Mammary epithelial cell (primary cell): Measurements from ENCODE around the gene TFDP2.
"Not testable (repeated sequence)": the region's sequence is repeated elsewhere in the genome, so short reads cannot be mapped to it uniquely, and the experiment has no call there.

Source experiments
- CTCF ChIP-seq, 2 donors: IDR thresholded peaks in 1 of 2; conservative IDR thresholded peaks in 1 of 2; 2 replicates each; pipeline ENCODE4 v1.5.1; 2011 to 2012; ENCODE audit warnings: inconsistent platforms in 2 of 2, low read length in 2 of 2, mild to moderate bottlenecking in 2 of 2, control low read depth in 1 of 2, low read depth in 1 of 2; ENCODE audit not compliant: insufficient read depth in 1 of 2; ENCODE audit errors: extremely low read depth in 1 of 2
- EZH2 ChIP-seq: IDR thresholded peaks from 2 replicates; pipeline ENCODE4 v1.6.1; 2012; ENCODE audit warnings: low read length, inconsistent platforms, borderline replicate concordance

- TF ChIP-seq CTCF (conservative IDR thresholded peaks at IDR 0.05 in 1 of 2, IDR thresholded peaks at IDR 0.05 in 1 of 2; ENCODE audit: extremely low read depth in 1 of 2, insufficient read depth in 1 of 2, low read depth in 1 of 2, low read length in 2 of 2); EZH2: not testable (repeated sequence)
Observed at GRCh38 chr3:142144587-142144986, 4.8 kb downstream of the TFDP2 start.
